HepG2 (cell line): ENCODE data around the gene HEXD. TPM values are rescaled to one million over a fixed set of nuclear protein-coding genes. Genes with fewer than 3 reads are reported as not detected.

ENCODE experiments used
- AGO1 ChIP-seq: fragments of 200-400 bp; formaldehyde crosslinking; IDR thresholded peaks from 2 replicates; pipeline ENCODE4 v1.6.1; 2017; ENCODE audit warnings: mild to moderate bottlenecking, low read depth, low read length, moderate library complexity; ENCODE audit not compliant: poor library complexity, severe bottlenecking
- CEBPG ChIP-seq: IDR thresholded peaks from 2 replicates; pipeline ENCODE4 v1.6.1; 2016
- EEA1 ChIP-seq: sonication (generic); formaldehyde crosslinking; IDR thresholded peaks from 2 replicates; pipeline ENCODE4 v1.5.1; 2020; ENCODE audit warnings: mild to moderate bottlenecking, missing genetic modification reagents, borderline replicate concordance
- KLF11 ChIP-seq: IDR thresholded peaks from 2 replicates; pipeline ENCODE4 v1.6.1; 2016; ENCODE audit warnings: missing compliant biosample characterization
- KLF12 ChIP-seq: sonication (generic); formaldehyde crosslinking; IDR thresholded peaks from 2 replicates; pipeline ENCODE4 v1.4.0; 2020; ENCODE audit warnings: missing genetic modification reagents, borderline replicate concordance
- NFE2 ChIP-seq: sonication (generic); formaldehyde crosslinking; IDR thresholded peaks from 2 replicates; pipeline ENCODE4 v1.4.0; 2020; ENCODE audit warnings: missing genetic modification reagents
- PLRG1 ChIP-seq: fragments of 450-650 bp; conservative IDR thresholded peaks from 2 replicates; pipeline ENCODE4 v1.6.1; 2016
- POLR2AphosphoS5 ChIP-seq: IDR thresholded peaks from 2 replicates; pipeline ENCODE4 v1.6.1; 2012; ENCODE audit warnings: low read depth, low read length
- RBAK ChIP-seq: sonication (generic); formaldehyde crosslinking; IDR thresholded peaks from 2 replicates; pipeline ENCODE4 v1.5.1; 2020; ENCODE audit warnings: mild to moderate bottlenecking, missing genetic modification reagents
- REL ChIP-seq: sonication (generic); formaldehyde crosslinking; conservative IDR thresholded peaks from 2 replicates; pipeline ENCODE4 v1.8.0; 2022; ENCODE audit warnings: mild to moderate bottlenecking, missing genetic modification reagents, moderate library complexity
- RFXAP ChIP-seq: sonication (generic); formaldehyde crosslinking; IDR thresholded peaks from 2 replicates; pipeline ENCODE4 v1.4.0; 2020; ENCODE audit warnings: missing genetic modification reagents, borderline replicate concordance
- TOPORS ChIP-seq: sonication (generic); formaldehyde crosslinking; IDR thresholded peaks from 2 replicates; pipeline ENCODE4 v1.8.0; 2023; ENCODE audit warnings: mild to moderate bottlenecking, missing genetic modification reagents
- ZNF101 ChIP-seq: sonication (generic); formaldehyde crosslinking; IDR thresholded peaks from 2 replicates; pipeline ENCODE4 v1.4.0; 2020; ENCODE audit warnings: mild to moderate bottlenecking, low read depth, missing genetic modification reagents, borderline replicate concordance
- ZNF331 ChIP-seq: sonication (generic); formaldehyde crosslinking; IDR thresholded peaks from 2 replicates; pipeline ENCODE4 v1.4.0; 2020; ENCODE audit warnings: missing genetic modification reagents
- ZNF678 ChIP-seq: sonication (generic); formaldehyde crosslinking; IDR thresholded peaks from 2 replicates; pipeline ENCODE4 v1.4.0; 2020; ENCODE audit warnings: mild to moderate bottlenecking, missing genetic modification reagents
- ZNF775 ChIP-seq: sonication (generic); formaldehyde crosslinking; IDR thresholded peaks from 2 replicates; pipeline ENCODE4 v1.4.0; 2020; ENCODE audit warnings: missing genetic modification reagents, mild to moderate bottlenecking, moderate library complexity, borderline replicate concordance
- ZSCAN12 ChIP-seq: sonication (generic); formaldehyde crosslinking; IDR thresholded peaks from 2 replicates; pipeline ENCODE4 v1.9.0; 2021; ENCODE audit warnings: mild to moderate bottlenecking, missing genetic modification reagents
- polyA plus RNA-seq, 8 experiments: library from polyadenylated mRNA; depleted of rRNA in 3 of 8; stranded (reverse) in 7 of 8; unstranded in 1 of 8; fragments of >200 nt; fragmentation: Illumina TruSeq in 4 of 8; extraction: Trizol in 4 of 8; gene quantifications; 2 replicates each; pipeline versions ENCODE4 v1.2.1 to v1.2.3, GENCODE V29; 2011 to 2016; ENCODE audit warnings: low read depth in 4 of 8, missing spikeins in 1 of 8, mixed read lengths in 1 of 8; ENCODE audit not compliant: insufficient read depth in 1 of 8
- total RNA-seq, 5 experiments: library from RNA; depleted of rRNA; stranded (reverse); fragments of >200 nt; fragmentation: Illumina TruSeq; extraction: Trizol; gene quantifications; 2 replicates each; pipeline ENCODE4 v1.2.3, GENCODE V29; 2016; ENCODE audit warnings: low read depth in 1 of 5
- TF ChIP-seq, protein P1 (sequence below): sonication (generic); formaldehyde crosslinking; IDR thresholded peaks from 2 replicates; pipeline ENCODE4 v1.4.0; 2020; ENCODE audit warnings: mild to moderate bottlenecking, missing genetic modification reagents, borderline replicate concordance
- TF ChIP-seq, protein P2 (sequence below): sonication (generic); formaldehyde crosslinking; IDR thresholded peaks from 2 replicates; pipeline ENCODE4 v1.4.0; 2020; ENCODE audit warnings: mild to moderate bottlenecking, low read depth, missing genetic modification reagents
- TF ChIP-seq, protein P3 (sequence below): sonication (generic); formaldehyde crosslinking; IDR thresholded peaks from 2 replicates; pipeline ENCODE4 v1.4.0; 2020; ENCODE audit warnings: missing genetic modification reagents, mild to moderate bottlenecking, borderline replicate concordance
- TF ChIP-seq, protein P4 (sequence below): sonication (generic); formaldehyde crosslinking; IDR thresholded peaks from 2 replicates; pipeline ENCODE4 v1.8.0; 2022; ENCODE audit warnings: missing genetic modification reagents, mild to moderate bottlenecking, inconsistent platforms, borderline replicate concordance

Gene HEXD
- total and polyA plus RNA-seq, 2 of the 13 experiments (the other 11 are each of a cell fraction or from before 2014, with no cell fraction given), result 22.3 to 41.8 TPM

DNA sequence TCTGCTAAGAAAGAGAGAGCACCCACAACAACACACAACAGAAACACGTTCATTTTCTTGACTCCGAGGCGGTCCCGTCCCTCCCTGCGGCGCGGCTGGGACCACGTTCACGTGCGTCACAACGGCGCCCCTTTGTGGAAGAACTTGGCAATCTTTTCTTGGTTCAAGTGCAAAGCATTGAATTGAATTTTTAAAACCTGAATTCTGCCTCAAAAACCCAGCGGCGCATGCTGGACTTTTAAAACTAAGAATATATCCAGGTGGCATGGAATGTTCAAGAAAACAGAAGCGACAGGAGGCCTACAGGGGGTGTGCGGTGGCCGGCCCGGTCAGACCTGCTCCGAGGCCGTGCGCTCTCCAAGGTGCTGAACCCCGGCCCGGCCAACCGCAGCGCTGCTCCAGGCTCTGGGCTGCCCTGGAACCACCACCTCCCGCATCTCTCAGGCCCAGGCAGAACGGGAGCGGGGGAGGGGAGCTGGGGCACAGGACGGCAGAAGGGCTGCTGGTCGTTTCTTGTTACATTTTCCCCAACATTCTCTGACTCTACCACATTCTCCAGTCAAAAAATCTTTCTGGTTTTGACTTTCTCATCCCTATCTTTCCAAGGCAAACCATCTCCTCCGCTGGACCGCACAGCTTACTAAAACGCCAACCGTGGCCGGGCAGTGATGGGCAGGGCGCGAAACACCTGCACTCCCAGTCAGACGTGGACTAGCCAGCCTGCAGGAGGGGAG lies 3.4 kb upstream of the HEXD start (continued):
- TF ChIP-seq KLF11 (peak; percentile 97), POLR2AphosphoS5 (no peak), ZNF775 (CRISPR knock-in tag) (no peak), REL (CRISPR knock-in tag) (0 out of 2 replicates have a peak, but pooled peaks have one; percentile 58), EEA1 (CRISPR knock-in tag) (peak; percentile 85; the same call in 1 of the 2 replicates), ZNF331 (CRISPR knock-in tag) (peak; percentile 97), PLRG1 (no peak), ZNF678 (peak; percentile 55; the same call in 1 of the 2 replicates), KLF12 (peak; percentile 97), RBAK (CRISPR knock-in tag) (peak; percentile 59; the same call in 1 of the 2 replicates), CEBPG (CRISPR knock-in tag) (no peak), TOPORS (CRISPR knock-in tag) (peak; percentile 94), ZNF101 (CRISPR knock-in tag) (no peak), RFXAP (peak; percentile 93), NFE2 (CRISPR knock-in tag) (no peak), AGO1 (peak; percentile 62), ZSCAN12 (CRISPR knock-in tag) (peak; percentile 99)
- TF ChIP-seq, protein P1, sequence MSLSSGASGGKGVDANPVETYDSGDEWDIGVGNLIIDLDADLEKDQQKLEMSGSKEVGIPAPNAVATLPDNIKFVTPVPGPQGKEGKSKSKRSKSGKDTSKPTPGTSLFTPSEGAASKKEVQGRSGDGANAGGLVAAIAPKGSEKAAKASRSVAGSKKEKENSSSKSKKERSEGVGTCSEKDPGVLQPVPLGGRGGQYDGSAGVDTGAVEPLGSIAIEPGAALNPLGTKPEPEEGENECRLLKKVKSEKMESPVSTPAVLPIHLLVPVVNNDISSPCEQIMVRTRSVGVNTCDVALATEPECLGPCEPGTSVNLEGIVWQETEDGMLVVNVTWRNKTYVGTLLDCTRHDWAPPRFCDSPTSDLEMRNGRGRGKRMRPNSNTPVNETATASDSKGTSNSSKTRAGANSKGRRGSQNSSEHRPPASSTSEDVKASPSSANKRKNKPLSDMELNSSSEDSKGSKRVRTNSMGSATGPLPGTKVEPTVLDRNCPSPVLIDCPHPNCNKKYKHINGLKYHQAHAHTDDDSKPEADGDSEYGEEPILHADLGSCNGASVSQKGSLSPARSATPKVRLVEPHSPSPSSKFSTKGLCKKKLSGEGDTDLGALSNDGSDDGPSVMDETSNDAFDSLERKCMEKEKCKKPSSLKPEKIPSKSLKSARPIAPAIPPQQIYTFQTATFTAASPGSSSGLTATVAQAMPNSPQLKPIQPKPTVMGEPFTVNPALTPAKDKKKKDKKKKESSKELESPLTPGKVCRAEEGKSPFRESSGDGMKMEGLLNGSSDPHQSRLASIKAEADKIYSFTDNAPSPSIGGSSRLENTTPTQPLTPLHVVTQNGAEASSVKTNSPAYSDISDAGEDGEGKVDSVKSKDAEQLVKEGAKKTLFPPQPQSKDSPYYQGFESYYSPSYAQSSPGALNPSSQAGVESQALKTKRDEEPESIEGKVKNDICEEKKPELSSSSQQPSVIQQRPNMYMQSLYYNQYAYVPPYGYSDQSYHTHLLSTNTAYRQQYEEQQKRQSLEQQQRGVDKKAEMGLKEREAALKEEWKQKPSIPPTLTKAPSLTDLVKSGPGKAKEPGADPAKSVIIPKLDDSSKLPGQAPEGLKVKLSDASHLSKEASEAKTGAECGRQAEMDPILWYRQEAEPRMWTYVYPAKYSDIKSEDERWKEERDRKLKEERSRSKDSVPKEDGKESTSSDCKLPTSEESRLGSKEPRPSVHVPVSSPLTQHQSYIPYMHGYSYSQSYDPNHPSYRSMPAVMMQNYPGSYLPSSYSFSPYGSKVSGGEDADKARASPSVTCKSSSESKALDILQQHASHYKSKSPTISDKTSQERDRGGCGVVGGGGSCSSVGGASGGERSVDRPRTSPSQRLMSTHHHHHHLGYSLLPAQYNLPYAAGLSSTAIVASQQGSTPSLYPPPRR (CRISPR knock-in tag), result no peak
- TF ChIP-seq, protein P2, sequence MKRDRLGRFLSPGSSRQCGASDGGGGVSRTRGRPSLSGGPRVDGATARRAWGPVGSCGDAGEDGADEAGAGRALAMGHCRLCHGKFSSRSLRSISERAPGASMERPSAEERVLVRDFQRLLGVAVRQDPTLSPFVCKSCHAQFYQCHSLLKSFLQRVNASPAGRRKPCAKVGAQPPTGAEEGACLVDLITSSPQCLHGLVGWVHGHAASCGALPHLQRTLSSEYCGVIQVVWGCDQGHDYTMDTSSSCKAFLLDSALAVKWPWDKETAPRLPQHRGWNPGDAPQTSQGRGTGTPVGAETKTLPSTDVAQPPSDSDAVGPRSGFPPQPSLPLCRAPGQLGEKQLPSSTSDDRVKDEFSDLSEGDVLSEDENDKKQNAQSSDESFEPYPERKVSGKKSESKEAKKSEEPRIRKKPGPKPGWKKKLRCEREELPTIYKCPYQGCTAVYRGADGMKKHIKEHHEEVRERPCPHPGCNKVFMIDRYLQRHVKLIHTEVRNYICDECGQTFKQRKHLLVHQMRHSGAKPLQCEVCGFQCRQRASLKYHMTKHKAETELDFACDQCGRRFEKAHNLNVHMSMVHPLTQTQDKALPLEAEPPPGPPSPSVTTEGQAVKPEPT (CRISPR knock-in tag), result peak; percentile 75; the same call in 1 of the 2 replicates
- TF ChIP-seq, protein P3, sequence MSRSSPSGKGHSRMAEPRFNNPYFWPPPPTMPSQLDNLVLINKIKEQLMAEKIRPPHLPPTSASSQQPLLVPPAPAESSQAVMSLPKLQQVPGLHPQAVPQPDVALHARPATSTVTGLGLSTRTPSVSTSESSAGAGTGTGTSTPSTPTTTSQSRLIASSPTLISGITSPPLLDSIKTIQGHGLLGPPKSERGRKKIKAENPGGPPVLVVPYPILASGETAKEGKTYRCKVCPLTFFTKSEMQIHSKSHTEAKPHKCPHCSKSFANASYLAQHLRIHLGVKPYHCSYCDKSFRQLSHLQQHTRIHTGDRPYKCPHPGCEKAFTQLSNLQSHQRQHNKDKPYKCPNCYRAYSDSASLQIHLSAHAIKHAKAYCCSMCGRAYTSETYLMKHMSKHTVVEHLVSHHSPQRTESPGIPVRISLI, result no peak
- TF ChIP-seq, protein P4, sequence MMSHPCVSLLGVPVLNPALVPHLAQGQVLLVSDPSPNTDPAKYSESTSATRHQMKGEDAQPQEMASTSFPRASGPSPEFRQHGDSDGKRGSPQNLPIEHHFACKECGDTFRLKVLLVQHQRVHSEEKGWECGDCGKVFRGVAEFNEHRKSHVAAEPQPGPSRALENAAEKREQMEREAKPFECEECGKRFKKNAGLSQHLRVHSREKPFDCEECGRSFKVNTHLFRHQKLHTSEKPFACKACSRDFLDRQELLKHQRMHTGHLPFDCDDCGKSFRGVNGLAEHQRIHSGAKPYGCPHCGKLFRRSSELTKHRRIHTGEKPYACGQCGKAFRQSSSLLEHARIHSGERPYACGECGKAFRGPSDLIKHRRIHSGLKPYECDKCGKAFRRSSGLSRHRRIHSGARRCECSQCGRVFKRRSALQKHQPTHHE (CRISPR knock-in tag), result peak; percentile 97
